PC-3 (cell line): ENCODE results near the gene MAPK8.

Experiments
- EZH2 ChIP-seq: fragments of 300-600 bp; sonication (generic); IDR thresholded peaks from one replicate; pipeline ENCODE4 v1.6.1; 2017; ENCODE audit warnings: antibody characterized with exemption, mild to moderate bottlenecking, low read length; ENCODE audit not compliant: unreplicated experiment
- TF ChIP-seq, protein P1 (sequence below): fragments of 300-600 bp; sonication (generic); conservative IDR thresholded peaks from 2 replicates; pipeline ENCODE4 v1.5.1; 2017; ENCODE audit warnings: antibody characterized with exemption, low read depth, mild to moderate bottlenecking, low read length

DNA sequence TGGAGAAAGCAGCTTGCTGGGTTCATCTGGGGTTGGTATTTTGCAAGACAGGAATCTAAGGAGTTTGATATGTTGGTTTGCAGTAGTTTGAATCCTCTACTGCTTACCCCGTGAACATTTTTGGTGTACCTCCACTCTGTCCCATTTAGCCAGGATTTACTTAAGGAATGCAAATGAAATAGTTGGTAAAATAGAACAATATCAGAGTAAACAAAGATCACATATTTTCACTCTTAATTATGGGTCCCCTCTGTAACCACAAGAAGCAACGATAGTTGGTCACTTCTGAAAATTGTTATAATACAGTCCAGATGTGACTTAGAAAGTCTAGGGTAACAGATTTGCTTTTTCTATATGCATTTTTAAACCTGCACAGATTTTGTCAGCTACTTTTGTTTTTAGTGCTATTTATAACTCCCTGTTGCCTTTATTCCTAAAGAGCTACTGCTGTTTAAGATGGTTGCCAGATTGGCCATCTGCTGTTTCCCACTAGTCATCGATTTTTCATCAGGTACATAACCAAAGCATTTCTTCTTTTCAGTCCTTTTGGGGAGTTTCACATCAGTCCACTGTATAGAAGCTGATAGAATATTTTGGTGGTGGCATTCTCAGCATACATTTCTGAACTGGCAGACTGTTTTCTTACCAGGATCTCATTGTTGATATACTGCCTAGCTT is 37.6 kb downstream of the MAPK8 start:
- TF ChIP-seq, protein P1, sequence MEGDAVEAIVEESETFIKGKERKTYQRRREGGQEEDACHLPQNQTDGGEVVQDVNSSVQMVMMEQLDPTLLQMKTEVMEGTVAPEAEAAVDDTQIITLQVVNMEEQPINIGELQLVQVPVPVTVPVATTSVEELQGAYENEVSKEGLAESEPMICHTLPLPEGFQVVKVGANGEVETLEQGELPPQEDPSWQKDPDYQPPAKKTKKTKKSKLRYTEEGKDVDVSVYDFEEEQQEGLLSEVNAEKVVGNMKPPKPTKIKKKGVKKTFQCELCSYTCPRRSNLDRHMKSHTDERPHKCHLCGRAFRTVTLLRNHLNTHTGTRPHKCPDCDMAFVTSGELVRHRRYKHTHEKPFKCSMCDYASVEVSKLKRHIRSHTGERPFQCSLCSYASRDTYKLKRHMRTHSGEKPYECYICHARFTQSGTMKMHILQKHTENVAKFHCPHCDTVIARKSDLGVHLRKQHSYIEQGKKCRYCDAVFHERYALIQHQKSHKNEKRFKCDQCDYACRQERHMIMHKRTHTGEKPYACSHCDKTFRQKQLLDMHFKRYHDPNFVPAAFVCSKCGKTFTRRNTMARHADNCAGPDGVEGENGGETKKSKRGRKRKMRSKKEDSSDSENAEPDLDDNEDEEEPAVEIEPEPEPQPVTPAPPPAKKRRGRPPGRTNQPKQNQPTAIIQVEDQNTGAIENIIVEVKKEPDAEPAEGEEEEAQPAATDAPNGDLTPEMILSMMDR = no peak
- no peak for TF ChIP-seq EZH2
